Measurements from ENCODE around the gene TPRG1. TPM values are rescaled to one million over a fixed set of nuclear protein-coding genes. Genes with fewer than 3 reads are reported as not detected.

TPRG1 gene
- total and polyA plus RNA-seq, 4 donors = 1.0 to 46.6 (median 6.9) TPM

DNA sequence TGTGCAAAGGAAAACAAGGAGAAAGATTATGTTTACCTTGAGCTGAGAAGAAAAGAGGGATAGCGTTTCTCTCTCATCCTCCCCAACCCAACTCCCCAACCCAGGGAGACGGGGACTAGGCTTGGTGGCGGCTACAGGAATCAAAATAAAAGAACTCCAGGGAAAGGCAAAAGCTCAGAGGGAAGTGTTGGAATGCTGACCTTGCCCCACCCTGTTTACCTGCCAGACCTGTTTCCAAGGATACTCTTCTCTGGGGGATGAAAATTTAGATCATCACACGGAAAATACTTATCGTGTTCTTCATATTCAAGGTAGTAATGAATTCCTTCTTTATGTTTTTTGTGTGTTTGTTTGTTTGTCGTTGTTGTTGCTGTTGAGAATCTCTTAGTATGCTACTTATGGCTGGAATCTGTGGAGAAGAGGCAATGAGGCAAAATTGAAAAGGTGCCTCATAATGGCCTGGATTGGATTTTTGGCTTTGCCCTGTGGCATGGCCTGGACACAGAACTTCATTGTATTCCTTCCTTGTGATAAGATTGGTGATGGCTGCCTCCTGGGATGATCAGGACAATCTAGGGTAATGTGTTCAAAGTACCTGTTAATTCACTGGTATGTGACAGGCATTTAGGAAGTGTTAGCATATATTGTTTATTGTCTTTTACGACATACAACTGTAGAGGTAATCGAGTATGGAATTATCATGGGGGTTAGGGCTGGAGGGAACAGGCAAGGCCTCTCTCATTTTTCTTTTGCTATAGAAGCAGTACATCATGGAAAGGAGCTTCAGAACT is 11.1 kb upstream of the TPRG1 start:
- H3K4me3 ChIP-seq (ENCODE audit: low read depth in 1 of 3, low read length in 3 of 3) = no peak overlapping the region
- no peak overlapping the region for H3K27ac ChIP-seq (ENCODE audit: low read depth in 1 of 2, low read length in 2 of 2)
- H3K36me3 ChIP-seq (ENCODE audit: control insufficient read depth in 4 of 4, insufficient read depth in 3 of 4, low read depth in 1 of 4, low read length in 3 of 4) = peaks cover 0 to 4% (median 0%) of the 10 kb centered on the region in 4 donors
- 82% methylated on average over 8 of the region's 8 CpGs for WGBS
- no peaks in the 10 kb centered on the region for H3K27me3 ChIP-seq (ENCODE audit: control insufficient read depth in 4 of 4, insufficient read depth in 4 of 4, low read length in 3 of 4)
- H3K9me3 ChIP-seq (ENCODE audit: control insufficient read depth in 4 of 4, low read length in 3 of 4) = no peaks in the 10 kb centered on the region
- no peaks in the 10 kb centered on the region for H3K4me1 ChIP-seq (ENCODE audit: control insufficient read depth in 4 of 4, insufficient read depth in 4 of 4, low read length in 3 of 4)
- no peak for TF ChIP-seq YY1 (IDR thresholded peaks at IDR 0.05)
- no peak for DNase-seq (ENCODE audit: low spot score)
- H3K9ac ChIP-seq (ENCODE audit: low read depth in 1 of 2, low read length in 2 of 2) = no peak overlapping the region

DNA sequence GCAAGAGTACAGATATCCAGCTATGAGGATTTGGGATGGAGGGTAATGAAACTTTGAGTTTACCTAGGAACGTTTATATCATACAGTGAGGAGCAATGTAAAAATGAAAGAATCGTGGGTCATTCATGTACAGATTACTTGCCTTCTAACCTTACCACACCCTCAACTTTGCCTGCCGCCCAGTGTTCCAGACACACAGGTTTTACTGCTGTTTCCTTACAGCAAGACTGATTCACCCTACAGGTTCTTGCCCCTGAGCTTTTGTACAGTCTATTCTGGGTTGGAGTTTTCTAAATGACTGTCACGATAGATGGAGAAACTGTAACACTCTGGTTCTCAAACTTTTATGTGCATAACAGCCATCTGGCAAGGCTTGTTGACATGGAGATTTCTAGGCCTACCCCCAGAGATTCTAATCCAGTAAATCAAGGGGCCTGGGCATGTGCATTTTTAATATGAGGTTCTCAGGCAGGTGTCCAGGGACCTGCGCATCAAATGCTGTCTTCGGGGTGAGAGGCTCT is 6.6 kb upstream of the TPRG1 start:
- Histone ChIP-seq H3K36me3 (ENCODE audit: control insufficient read depth in 4 of 4, insufficient read depth in 3 of 4, low read depth in 1 of 4, low read length in 3 of 4) (peaks cover 0 to 4% (median 1%) of the 10 kb centered on the region in 4 donors), H3K9ac (ENCODE audit: low read depth in 1 of 2, low read length in 2 of 2) (no peak overlapping the region), H3K4me1 (ENCODE audit: control insufficient read depth in 4 of 4, insufficient read depth in 4 of 4, low read length in 3 of 4) (no peaks in the 10 kb centered on the region), H3K27me3 (ENCODE audit: control insufficient read depth in 4 of 4, insufficient read depth in 4 of 4, low read length in 3 of 4) (no peaks in the 10 kb centered on the region), H3K4me3 (ENCODE audit: low read depth in 1 of 3, low read length in 3 of 3) (no peak overlapping the region), H3K9me3 (ENCODE audit: control insufficient read depth in 4 of 4, low read length in 3 of 4) (no peaks in the 10 kb centered on the region), H3K27ac (ENCODE audit: low read depth in 1 of 2, low read length in 2 of 2) (no peak overlapping the region)
- WGBS = 91% methylated on average over 6 of the region's 6 CpGs
- TF ChIP-seq HNF4G (IDR thresholded peaks at IDR 0.05) (no peak), RXRA (IDR thresholded peaks at IDR 0.05) (no peak), GABPA (IDR thresholded peaks at IDR 0.05 in 1 of 2, conservative IDR thresholded peaks at IDR 0.05 in 1 of 2) (no peak), NR2F2 (IDR thresholded peaks at IDR 0.05) (no peak), JUND (IDR thresholded peaks at IDR 0.05) (no peak), EGR1 (IDR thresholded peaks at IDR 0.05; ENCODE audit: low read depth in 2 of 2) (no peak), TAF1 (conservative IDR thresholded peaks at IDR 0.05) (no peak), SP1 (IDR thresholded peaks at IDR 0.05) (no peak), RAD21 (IDR thresholded peaks at IDR 0.05) (no peak), HNF4A (conservative IDR thresholded peaks at IDR 0.05) (no peak), ZBTB33 (IDR thresholded peaks at IDR 0.05) (no peak), FOXA2 (IDR thresholded peaks at IDR 0.05) (no peak), YY1 (IDR thresholded peaks at IDR 0.05) (no peak), FOXA1 (IDR thresholded peaks at IDR 0.05) (no peak)
- TF ChIP-seq, protein P1, sequence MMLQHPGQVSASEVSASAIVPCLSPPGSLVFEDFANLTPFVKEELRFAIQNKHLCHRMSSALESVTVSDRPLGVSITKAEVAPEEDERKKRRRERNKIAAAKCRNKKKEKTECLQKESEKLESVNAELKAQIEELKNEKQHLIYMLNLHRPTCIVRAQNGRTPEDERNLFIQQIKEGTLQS (IDR thresholded peaks at IDR 0.05) = no peak
- TF ChIP-seq, protein P2, sequence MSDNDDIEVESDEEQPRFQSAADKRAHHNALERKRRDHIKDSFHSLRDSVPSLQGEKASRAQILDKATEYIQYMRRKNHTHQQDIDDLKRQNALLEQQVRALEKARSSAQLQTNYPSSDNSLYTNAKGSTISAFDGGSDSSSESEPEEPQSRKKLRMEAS (IDR thresholded peaks at IDR 0.05) = no peak
- TF ChIP-seq, protein P3, sequence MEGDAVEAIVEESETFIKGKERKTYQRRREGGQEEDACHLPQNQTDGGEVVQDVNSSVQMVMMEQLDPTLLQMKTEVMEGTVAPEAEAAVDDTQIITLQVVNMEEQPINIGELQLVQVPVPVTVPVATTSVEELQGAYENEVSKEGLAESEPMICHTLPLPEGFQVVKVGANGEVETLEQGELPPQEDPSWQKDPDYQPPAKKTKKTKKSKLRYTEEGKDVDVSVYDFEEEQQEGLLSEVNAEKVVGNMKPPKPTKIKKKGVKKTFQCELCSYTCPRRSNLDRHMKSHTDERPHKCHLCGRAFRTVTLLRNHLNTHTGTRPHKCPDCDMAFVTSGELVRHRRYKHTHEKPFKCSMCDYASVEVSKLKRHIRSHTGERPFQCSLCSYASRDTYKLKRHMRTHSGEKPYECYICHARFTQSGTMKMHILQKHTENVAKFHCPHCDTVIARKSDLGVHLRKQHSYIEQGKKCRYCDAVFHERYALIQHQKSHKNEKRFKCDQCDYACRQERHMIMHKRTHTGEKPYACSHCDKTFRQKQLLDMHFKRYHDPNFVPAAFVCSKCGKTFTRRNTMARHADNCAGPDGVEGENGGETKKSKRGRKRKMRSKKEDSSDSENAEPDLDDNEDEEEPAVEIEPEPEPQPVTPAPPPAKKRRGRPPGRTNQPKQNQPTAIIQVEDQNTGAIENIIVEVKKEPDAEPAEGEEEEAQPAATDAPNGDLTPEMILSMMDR (IDR thresholded peaks at IDR 0.05; ENCODE audit: low read depth, low read length, missing input control) = no peak
- TF ChIP-seq, protein P4, sequence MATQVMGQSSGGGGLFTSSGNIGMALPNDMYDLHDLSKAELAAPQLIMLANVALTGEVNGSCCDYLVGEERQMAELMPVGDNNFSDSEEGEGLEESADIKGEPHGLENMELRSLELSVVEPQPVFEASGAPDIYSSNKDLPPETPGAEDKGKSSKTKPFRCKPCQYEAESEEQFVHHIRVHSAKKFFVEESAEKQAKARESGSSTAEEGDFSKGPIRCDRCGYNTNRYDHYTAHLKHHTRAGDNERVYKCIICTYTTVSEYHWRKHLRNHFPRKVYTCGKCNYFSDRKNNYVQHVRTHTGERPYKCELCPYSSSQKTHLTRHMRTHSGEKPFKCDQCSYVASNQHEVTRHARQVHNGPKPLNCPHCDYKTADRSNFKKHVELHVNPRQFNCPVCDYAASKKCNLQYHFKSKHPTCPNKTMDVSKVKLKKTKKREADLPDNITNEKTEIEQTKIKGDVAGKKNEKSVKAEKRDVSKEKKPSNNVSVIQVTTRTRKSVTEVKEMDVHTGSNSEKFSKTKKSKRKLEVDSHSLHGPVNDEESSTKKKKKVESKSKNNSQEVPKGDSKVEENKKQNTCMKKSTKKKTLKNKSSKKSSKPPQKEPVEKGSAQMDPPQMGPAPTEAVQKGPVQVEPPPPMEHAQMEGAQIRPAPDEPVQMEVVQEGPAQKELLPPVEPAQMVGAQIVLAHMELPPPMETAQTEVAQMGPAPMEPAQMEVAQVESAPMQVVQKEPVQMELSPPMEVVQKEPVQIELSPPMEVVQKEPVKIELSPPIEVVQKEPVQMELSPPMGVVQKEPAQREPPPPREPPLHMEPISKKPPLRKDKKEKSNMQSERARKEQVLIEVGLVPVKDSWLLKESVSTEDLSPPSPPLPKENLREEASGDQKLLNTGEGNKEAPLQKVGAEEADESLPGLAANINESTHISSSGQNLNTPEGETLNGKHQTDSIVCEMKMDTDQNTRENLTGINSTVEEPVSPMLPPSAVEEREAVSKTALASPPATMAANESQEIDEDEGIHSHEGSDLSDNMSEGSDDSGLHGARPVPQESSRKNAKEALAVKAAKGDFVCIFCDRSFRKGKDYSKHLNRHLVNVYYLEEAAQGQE (IDR thresholded peaks at IDR 0.05) = no peak
- no peak for DNase-seq (ENCODE audit: low spot score)

Measured in liver (tissue), 9 donors.